ENCODE data around the gene TAF1L. TPM values are rescaled to one million over a fixed set of nuclear protein-coding genes. Genes with fewer than 3 reads are reported as not detected.

Gene TAF1L
- total RNA-seq, 1 donor: not detected

- TF ChIP-seq CTCF (IDR thresholded peaks at IDR 0.05; ENCODE audit: insufficient read depth, low read length): no peak
- DNase-seq (ENCODE audit: low read depth): no peak
Measured at GRCh38 chr9:32580631-32581300, 54.7 kb downstream of the TAF1L start.

GRCh38 chr9:32579706-32580331, 55.6 kb downstream of the TAF1L start:
- DNase-seq (ENCODE audit: low read depth): peak; percentile 75
- peak; percentile 97 for TF ChIP-seq CTCF (IDR thresholded peaks at IDR 0.05; ENCODE audit: insufficient read depth, low read length)
- no peak overlapping the region for H3K4me3 ChIP-seq (ENCODE audit: low read depth, low read length)

More at GRCh38 chr9:32580631-32581300, 54.7 kb downstream of the TAF1L start:
- no peak overlapping the region for H3K4me3 ChIP-seq (ENCODE audit: low read depth, low read length)

Other genes with a start within 250 kb of the TAF1L start
- gene RIGI, start 109.5 kb downstream of the TAF1L start, total RNA-seq (ENCODE audit: low replicate concordance): 10.2 and 13.9 TPM in 2 replicates
- 1.6 and 1.9 TPM in 2 replicates for gene SMIM27, start 83.3 kb downstream of the TAF1L start, total RNA-seq (ENCODE audit: low replicate concordance)
- gene TOPORS, start 83.1 kb downstream of the TAF1L start, total RNA-seq (ENCODE audit: low replicate concordance): 19.7 and 40.6 TPM in 2 replicates
- 39.2 and 63.0 TPM in 2 replicates for gene NDUFB6, start 62.5 kb downstream of the TAF1L start, total RNA-seq (ENCODE audit: low replicate concordance)
- not detected in 2 replicates for gene TMEM215, start 147.9 kb upstream of the TAF1L start, total RNA-seq (ENCODE audit: low replicate concordance)

All from fibroblast of the aortic adventitia (primary cell).